GM12874 (cell line): ENCODE measurements around the gene AKAP10.

ENCODE experiments used
- TF ChIP-seq, protein P1 (sequence below): IDR thresholded peaks from 2 replicates; pipeline ENCODE4 v1.5.1; 2011; ENCODE audit warnings: low read depth, mild to moderate bottlenecking, control low read depth, low read length, moderate library complexity; ENCODE audit not compliant: insufficient read depth

The AKAP10 gene

GRCh38 chr17:20009302-20010098 is 31.9 kb upstream of the AKAP10 start, which contains the start of gene SPECC1:
SPECC1 (plus strand) TSS chr17:20009359; CDS start chr17:20096652, 87,293 bp downstream.
- TF ChIP-seq, protein P1, sequence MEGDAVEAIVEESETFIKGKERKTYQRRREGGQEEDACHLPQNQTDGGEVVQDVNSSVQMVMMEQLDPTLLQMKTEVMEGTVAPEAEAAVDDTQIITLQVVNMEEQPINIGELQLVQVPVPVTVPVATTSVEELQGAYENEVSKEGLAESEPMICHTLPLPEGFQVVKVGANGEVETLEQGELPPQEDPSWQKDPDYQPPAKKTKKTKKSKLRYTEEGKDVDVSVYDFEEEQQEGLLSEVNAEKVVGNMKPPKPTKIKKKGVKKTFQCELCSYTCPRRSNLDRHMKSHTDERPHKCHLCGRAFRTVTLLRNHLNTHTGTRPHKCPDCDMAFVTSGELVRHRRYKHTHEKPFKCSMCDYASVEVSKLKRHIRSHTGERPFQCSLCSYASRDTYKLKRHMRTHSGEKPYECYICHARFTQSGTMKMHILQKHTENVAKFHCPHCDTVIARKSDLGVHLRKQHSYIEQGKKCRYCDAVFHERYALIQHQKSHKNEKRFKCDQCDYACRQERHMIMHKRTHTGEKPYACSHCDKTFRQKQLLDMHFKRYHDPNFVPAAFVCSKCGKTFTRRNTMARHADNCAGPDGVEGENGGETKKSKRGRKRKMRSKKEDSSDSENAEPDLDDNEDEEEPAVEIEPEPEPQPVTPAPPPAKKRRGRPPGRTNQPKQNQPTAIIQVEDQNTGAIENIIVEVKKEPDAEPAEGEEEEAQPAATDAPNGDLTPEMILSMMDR = peak; percentile 98

DNA sequence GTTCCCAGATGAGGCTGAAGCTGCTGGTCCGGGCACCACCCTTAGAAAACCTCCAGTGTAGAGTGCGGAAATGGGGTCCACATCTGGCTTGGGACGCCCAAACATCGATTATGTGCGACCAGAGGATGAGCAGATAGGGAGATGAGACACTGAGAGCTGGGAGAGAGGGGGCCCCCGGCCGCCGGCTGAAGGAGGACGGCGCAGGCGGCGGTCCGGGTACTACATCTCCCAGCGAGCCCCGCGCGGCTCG is 31.3 kb upstream of the AKAP10 start:
- TF ChIP-seq, protein P1 = no peak

DNA sequence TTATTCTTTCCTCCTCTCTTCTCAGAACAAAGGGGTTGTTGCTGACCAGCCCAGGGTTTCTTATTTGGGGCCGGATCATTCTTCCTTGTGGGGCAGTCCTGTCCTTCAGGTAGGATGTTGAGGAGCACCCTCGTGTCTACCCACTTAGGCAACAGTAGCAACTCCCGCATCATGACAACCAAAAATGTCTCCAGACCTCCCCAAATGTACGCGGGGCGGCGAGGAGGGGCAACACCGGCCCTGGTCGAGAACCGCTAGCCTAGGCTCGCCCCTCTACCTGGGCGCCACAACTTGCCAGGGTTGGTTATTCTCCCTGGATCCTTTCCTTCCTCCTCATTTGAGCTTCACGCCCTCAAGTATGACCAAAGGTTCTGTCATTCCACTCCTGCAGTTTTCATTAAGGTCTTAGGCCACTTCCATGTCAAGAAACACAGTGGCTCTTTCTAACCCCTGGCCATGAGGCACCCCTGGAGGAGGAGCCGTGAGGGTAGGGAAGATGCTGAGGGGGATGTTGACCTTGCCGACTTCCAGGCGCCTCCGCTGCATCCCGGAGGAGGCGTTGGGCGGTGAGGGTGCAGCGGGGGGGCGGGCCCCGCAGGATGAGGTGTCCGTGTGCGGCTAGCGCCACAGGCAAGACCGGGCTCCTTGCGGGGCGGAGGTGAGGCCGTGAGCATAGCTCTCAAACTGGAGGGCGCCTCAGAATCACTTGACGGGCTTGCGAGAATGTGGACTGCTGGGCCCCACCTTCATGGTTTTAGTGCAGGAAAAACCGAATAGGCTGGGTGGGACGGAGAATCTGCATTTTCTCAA is 30.8 kb upstream of the AKAP10 start:
- TF ChIP-seq, protein P1 = no peak

DNA sequence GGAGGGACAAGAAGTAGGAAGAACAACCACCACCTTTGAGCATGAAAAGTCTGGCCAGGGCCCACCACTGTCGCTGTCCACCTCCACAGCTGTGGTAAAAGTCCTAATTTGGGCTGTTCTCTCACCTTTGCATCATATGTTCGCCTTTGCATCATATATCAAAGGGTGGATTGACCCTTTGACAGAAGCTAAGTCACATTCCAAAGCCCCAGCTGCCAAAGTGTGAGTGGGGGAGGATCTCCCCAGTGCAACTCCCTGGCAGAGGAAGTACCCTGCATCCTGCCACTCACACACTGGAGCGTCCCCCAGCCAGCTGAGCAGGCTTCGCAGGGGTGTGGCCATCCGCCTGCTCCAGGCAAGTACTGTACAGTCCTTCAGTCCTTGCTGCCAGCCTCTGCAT is 18.9 kb upstream of the AKAP10 start:
- TF ChIP-seq, protein P1 = no peak

GRCh38 chr17:19996086-19996485 is 18.5 kb upstream of the AKAP10 start:
- TF ChIP-seq, protein P1 = no peak

DNA sequence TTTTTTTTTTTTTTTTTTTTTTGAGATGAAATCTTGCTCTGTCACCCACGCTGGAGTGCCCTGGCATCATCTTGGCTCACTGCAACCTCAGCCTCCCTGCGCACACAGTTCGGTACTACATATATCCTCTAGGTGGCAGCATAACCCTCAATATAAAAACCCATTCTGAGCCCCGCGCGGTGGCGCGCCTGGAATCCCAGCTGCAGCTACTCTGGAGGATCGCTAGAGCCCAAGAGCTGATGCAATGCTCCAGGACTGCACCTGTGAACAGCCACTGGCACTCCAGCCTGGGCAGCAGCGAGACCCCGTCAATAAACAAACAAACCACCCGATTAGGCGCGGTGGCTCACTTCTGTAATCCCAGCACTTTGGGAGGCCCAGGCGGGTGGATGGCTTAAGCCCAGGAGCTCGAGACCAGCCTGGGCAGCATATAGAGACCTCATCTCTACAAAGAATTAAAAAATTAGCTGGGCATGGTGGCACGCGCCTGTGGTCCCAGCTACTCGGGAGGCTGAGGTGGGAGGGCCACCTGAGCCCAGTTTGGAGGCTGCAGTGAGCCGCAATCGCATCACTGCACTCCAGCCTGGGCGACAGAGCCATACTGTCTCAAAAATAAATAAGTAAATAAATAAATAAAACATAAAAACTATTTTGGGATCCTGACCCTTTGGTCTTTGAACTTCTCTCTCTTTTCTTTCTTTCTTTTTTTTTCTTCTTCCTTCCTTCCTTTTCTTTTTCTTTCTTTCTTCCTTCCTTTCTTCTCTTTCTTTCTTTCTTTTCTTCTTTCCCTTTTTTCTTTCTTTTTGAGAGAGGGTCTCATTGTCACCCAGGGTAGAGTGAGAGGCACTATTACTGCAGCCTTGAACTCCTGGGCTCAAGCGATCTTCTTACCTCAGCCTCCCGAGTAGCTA is 15.4 kb upstream of the AKAP10 start:
- TF ChIP-seq, protein P1 = peak; percentile 67
